Activated CD4-positive, alpha-beta T cell treated with anti-CD3 and anti-CD28 coated beads, Interleukin-2, amount 50 U/mL, for 1 hour (primary cell): Measurements from ENCODE around the gene DHRS2.
"Not testable (repeated sequence)": the region's sequence is repeated elsewhere in the genome, so short reads cannot be mapped to it uniquely, and the experiment has no call there.

ENCODE experiments used
- DNase-seq: peaks from one replicate; pipeline ENCODE4 v3.0.0-alpha.2; 2020

The DHRS2 gene, protein sequence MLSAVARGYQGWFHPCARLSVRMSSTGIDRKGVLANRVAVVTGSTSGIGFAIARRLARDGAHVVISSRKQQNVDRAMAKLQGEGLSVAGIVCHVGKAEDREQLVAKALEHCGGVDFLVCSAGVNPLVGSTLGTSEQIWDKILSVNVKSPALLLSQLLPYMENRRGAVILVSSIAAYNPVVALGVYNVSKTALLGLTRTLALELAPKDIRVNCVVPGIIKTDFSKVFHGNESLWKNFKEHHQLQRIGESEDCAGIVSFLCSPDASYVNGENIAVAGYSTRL

DNA sequence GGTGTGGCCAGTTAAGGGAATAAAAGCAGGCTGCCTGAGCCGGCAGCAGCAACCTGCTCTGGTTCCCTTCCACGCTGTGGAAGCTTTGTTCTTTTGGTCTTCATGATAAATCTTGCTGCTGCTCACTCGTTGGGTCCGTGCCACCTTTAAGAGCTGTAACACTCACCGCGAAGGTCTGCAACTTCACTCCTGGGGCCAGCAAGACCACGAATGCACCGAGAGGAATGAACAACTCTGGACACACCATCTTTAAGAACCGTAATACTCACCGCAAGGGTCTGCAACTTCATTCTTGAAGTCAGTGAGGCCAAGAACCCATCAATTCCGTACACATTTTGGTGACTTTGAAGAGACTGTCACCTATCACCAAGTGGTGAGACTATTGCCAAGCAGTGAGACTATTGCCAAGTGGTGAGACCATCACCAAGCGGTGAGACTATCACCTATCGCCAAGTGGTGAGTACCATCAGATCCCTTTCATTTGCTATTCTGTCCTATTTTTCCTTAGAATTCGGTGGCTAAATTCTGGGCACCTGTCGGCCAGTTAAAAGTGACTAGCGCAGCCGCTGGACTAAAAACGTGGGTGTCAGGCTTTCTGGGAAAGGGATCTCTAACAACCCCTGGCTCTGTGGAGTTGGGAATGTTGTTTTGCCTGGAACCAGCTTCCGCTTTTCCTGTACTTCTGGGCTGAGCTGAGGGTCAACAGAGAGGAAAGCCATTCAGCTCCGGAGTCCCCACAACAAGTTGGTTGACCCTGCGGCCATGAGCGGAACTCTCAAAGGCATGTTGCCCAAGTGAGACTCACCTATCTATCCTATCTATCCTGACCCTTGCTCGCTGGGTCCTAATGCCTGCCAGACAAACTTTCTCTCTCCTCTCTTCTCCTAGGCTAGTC lies at the start of gene DHRS2:
TSS of gene DHRS2 (plus strand) at position 48 of the 895 bp plus-strand sequence. CDS start 2,501 bp downstream, outside the sequence.
- DNase-seq, result no peak

DNA sequence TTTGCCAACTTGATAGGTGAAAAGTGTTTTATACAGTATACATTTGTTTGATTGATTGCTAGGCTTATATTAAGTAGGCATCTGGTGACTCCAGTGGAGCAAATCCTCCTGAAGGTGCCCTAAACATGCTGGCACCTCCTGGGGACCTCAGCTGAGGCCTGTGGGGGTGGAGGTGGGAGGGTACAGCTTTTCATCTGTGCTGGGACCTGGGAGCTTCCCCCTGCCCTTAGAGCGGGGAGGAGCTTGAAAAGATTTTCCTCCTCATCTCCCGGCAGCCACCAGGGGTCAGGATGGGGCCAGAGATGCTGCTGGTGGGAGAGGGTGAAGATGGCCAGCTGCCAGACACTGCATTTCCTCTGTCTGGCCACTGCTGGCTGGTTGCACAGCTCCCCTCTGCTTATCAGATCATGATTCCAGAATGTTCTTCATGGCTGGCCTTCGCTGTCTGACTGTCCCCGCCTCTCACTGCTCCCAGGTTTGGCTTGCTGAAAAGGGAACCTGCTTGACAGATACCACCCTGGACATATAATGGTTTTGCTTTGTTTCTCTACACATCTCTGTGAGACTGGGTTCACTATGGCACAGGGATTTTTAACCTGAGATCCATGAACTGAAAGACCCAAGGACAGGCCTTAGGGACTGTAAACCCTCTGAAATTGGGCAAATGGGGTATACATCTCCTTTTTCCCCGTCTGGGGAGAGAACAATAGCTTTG lies 47.1 kb upstream of the DHRS2 start:
- DNase-seq, result peak; percentile 78

DNA sequence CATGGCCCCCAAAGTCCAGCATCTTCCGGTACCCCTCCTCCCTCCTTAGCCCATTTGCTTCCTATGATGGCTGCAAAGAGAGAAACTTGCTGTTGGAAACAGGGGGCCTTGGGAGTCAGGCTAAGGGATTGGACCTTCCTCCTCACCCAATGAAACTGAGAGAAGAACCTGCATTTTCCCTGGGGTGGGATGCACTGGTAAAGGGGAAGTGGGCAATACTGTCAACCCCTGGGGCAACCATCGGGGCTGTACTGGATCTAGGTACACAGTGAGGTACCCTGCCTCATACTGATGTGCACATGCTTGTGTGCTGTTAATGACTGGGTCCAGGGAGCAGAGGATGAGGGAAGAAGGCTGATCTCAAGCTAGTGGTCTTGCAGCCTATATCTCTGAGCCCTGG lies 46.6 kb upstream of the DHRS2 start:
- no peak for DNase-seq

DNA sequence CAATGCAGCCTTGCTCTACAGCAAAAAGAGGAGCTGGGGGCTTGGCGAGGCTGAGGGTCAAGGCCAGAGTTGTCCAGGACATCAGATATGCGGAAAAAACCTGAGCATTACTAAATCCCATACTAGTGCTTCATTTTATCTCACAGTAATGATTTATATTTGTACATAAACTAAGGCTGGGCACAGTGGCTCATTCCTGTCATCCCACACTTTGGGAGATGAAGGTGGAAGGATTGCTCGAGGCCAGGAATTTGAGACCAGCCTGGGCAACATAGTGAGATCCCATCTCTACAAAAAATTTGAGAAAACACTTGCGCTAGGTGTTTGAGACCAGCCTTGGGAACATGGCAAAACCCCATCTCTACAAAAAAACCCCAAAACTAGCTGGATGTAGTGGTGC lies 46.0 kb upstream of the DHRS2 start:
- no peak for DNase-seq

DNA sequence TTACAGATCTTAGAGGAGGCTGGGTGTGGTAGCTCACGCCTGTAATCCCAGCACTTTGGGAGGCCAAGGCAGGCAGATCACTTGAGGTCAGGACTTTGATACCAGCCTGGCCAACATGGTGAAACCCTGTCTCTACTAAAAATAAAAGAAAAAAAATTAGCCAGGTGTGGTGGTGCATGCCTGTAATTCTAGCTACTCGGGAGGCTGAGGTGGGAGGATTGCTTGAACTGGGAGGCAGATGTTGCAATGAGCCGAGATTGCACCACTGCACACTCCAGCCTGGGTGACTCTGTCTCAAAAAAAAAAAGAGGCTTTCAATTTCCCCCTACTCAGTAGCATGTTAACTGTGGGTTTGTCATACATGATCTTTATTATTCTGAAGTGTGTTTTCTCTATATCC lies 42.0 kb upstream of the DHRS2 start:
- not testable (repeated sequence) for DNase-seq

DNA sequence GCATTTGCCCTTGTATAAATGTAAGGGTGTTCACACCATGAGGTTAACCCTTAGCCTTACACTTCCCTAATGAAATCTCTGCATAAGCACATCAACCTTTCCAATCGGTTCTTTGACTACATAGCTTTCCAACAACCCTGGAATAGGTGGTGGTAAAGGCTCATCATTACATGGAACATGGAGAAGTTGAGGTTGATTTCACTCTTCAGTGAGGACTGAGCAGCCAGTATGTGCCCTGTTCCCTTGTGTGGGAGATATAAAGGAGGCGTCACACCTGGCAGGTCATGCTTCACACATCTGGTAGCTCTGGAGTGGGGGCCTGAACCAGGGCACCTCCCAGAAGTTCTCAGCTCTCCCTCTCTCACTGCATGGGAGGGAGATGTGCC lies 35.8 kb upstream of the DHRS2 start:
- no peak for DNase-seq

DNA sequence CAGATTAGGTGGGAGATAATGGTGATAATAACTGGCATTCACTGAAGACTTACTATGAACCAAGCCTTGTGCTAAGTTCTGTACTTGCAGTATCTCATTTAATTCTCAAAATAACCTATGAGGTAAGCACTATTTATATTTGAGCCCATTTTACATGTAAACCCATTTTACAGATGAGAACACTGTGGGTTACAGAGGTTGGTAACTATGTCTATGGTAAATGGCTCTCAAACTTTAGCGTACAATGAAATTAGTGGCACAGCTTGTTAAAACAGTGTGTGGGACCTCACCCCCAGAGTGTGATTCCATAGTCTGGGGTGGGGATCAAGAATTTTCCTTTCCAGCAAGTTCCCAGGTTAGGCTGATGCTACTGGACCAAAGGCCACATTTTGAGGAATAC lies 35.4 kb upstream of the DHRS2 start:
- no peak for DNase-seq

DNA sequence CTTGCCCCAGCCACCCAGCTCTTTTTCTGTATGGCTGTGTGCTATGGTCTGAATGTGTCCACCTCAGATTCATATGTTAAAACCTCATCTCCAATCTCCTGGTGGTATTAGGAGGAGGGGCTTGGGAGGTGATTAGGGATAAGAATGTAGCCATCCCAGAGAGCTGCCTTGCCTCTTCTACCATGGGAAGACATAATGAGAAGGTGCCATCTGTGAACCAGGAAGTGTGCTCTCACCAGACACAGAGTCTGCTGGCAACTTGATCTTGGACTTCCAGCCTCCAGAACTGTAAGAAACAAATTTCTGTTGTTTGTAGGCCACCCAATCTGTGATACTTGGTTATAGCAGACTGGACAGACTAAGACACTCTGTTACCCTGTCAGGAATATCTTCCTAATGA lies 34.7 kb upstream of the DHRS2 start:
- DNase-seq, result no peak

DNA sequence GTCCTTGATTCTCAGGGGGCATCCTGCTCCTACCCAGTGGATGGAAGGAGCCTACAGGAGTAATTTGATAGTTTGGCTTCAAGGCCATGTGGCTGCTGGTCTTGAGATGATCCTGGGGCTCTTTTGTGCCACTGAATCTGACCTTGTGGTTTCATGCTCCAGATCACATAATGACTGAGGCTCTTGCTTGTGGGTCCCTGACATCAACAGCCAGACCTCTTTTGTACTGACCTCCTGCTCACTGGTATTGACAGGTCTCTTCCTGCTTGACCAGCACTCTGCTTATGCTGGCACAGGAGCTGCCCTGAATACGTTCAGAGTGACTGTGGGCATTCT lies 34.4 kb upstream of the DHRS2 start:
- DNase-seq, result no peak

DNA sequence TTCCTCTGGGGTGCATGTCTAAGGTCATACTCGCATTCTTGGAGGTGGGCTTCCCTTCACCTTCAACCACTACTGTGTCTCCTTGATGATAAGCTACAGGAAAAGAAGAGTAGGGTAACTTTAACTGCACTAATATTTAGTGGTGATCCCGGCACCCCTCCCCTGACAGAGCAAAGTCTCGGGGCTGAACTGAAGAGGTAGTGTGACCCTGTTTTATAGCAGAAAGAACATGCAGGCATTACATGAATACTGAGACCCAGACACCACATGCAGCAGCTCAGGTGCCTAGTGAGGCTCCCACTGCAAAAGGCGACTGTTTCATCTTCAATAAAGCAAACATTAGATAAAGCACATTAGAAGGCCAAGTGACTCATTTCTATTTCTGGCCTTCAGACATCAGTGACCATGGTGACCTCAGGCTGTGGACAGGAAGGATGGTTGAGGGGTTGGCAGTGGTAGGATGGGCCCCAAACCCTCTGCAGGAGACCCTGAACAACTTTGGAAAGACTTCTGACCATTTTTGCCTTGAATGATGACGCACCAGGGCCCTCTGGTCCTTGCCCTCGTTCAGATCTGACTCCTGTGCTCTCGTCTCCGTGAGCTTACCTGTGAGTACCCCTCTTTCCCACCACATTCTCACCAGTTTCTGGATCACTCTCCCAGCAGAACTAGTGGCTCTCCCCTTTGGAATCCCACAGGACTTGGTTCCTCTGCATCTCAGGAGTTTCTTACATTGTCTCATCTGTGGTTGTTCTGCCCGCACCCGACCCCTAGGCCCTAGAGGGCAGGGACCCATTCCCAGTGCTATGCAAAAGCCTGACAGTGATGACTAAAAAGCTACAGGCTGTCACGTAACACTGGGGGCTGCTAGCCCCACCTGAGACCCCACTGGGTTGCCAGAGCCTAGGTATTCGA lies 33.7 kb upstream of the DHRS2 start:
- DNase-seq, result no peak

DNA sequence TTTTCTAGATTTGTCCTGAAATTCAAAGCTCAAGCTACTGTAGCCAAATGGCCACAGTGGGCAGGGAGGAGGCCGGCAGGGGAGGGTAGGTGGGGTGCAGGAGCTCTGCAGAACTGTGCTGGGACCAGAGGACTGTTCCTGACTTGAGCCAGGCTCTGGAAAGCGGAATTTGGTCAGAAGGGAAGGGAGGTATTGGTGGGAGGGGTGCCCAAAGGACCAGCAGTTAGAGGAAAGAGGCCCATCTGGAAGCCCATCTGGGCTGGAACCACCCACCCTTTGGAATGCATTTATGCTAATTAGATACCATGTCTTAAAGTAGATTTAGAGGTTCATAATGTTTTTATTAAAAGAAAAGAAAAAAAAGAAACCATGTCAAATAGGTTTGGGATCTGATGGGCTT lies 33.1 kb upstream of the DHRS2 start:
- DNase-seq, result no peak

DNA sequence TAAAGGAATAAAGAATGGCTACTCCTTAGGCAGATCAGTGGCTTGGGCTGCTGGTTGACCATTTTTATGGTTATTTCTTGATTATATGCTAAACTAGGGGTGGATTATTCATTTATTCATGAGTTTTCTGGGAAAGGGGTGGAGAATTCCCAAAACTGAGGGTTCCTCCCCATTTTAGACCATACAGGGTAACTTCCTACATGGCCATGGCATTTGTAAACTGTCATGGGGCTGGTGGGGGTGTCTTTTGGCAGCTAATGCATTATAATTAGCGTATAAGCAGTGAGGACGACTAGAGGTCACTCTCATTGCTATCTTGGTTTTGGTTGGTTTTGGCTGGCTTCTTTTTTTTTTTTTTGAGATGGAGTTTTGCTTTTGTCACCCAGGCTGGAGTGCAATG lies 32.0 kb upstream of the DHRS2 start:
- DNase-seq, result no peak

DNA sequence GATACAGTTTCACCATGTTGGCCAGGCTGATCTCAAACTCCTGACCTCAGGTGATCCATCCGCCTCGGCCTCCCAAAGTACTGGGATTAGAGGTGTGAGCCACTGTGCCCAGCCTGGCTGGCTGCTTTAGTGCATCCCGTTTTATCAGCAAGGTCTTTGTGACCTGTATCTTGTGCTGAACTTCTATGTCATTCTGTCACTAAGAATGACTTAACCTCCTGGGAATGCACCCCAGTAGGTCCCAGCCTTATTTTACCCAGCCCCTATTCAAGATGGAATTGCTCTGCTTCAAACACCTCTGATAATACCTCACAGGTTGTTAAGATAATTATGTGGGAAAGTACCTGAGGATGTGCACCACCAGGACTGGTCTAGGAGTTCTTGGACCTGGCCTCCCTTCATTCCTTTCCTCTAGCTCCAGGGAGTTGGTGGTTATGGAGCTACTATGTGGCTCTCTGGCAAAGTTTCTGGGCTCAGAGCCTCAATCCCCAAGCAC lies 31.4 kb upstream of the DHRS2 start:
- no peak for DNase-seq

DNA sequence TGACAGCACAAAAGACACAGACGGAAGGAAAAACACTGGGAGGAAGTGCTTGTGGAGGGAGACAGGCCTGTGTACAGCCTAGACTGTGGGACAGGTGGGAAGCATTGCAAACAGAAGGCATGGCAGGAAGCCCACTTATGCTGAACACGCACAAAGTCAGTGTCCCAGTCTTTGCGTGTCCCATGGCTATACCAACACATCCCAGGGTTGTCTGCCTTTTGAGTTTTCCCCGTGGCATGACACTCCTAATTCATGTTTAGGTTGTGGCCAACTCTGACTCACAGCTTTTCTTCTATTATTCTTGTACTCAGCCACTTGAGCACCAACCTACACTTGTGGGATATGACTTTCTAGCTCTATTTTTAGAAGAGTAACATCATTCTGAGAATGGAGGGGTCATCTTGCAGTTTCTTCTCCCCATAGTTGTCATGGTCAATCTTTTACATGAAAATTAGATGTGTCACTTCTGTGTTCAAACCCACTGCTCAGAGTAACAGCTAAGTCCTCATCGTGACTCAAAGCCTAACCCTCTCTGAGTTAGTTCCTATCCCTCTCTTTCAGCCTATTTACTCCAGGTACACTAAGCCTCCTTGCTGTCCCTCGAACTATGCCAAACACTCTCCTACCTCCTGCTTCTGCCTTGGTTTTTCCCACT lies 30.1 kb upstream of the DHRS2 start:
- no peak for DNase-seq

DNA sequence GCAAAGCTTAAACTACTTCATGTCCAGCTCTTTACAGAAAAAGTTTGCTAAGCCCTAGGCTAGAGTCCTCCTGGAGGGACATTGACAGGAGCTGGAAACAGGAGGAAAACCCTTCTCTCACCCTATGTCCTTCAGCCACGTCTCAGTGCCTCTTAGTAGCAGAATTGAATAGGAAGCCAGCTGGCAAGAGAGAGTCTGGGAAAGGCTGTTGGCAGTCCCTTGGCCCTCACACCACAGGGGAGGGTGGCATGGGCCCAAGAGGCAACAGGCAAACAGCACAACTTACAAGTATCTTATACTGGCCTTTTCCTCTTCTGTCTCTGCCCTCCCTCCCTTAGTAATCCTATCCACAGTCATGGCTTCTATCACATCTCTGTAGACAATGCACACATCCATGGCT lies 27.7 kb upstream of the DHRS2 start:
- no peak for DNase-seq

DNA sequence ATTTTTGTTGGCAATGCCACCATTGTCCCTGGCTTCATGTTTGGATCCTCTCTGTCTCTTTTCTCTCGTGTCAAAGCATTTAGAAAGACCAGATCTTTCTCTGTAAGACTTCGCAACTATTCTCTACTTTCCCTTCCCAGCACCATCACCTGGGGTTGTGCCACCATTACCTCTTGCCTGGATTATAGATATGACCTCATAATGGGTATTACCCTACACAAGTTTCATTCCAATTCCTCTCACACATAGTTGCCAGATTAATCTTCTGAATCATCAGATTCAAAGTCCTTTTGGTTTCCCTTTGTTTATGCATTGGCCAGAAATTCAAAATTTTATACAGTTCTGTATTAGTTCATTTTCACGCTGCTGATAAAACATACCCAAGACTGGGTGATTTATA lies 27.2 kb upstream of the DHRS2 start:
- no peak for DNase-seq

DNA sequence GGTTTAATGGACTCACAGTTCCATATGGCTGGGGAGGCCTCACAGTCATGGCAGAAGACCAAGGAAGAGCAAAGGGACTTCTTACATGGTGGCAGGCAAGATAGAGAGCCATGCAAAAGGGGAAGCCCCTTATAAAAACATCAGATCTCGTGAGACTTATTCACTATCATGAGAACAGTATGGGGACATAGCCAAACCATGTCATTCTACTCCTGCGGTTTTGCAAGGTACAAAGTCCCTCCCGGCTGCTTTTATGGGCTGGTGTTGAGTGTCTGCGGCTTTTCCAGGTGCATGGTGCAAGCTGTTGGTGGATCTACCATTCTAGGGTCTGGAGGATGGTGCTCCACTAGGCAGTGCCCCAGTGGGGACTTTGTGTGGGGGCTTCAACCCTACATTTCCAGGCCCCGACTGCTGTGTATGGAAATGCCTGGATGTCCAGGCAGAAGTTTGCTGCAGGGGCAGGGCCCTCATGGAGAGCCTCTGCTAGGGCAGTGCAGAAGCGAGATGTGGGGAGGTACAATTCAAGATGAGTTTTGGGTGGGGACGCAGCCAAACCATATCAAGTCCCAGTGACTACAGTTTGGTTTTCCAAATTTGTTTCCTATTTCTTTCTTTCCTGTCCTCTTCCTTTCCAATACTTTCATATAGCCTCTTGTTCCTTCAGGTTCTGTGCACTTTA lies 26.6 kb upstream of the DHRS2 start:
- not testable (repeated sequence) for DNase-seq

DNA sequence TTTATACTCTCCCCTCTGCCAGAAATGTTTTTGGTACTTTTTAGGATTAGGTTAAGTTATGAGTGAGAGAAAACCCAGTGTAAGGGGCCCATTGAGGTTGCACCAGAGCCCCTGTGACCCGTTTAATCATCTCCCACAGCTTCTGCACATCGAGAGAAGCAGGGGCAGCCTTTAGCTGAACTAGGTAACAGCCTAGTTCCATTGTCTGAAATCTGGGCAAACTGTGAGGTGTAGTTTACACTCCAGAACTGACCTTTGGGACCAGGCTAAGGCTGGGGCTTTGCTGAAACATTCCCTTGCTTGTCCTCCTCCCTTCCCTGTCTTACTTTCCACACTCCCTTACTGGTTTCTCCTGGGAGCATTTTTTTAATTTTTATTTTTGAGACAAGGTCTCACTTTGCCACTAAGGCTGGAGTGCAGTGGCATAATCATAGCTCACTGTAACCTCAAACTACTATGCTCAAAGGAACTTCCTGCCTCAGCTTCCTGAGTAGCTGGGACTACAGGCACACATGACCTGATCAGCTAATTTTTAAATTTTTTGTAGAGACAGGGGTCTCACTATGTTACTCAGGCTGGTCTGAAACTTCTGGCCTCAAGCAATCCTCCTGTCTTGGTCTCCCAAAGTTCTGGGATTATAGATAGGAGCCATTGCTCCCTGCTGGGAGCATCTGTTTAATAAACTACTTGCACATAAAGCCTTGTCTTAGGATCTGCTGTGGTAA lies 25.9 kb upstream of the DHRS2 start:
- DNase-seq, result no peak

DNA sequence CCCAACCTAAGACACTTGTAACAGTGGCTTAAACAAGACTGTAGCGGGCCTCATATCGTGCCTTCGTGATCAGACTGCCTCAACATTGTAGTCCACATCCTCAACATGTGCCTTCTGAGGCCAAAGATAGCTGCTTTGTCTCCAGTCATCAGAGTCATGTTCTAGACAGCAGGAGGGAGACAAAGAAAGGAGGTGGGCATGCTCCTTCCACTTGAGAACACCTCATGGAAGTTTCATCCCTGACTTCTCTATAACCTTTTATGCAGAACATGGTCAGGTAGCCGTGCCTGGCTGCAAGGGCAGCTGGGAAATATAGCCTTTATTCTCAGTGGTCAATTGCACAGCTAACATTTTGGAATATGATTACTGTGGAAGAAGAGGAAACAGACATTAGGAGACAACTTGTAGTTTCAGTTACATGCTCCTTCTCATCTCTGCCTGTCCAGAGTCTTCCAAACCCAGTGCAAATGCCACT lies 25.3 kb upstream of the DHRS2 start:
- no peak for DNase-seq

DNA sequence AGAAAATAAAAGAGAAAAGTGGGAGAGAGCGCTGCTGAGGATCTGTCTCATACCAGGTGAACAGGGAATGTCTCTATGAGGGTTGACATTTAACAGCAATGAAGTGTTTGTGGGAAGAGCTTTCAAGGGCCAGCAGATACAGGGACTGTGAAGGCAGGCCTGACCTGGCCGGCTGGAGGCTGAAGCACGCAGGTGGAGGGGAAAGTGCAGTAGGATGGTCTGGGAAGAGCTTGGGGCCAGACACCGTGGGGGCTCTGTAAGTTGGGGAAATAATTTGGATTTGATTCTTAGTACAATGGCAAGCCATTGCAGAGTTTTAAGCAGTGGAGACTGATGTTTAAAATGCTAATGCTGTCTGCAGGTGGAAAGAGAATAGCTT lies 23.8 kb upstream of the DHRS2 start:
- DNase-seq, result no peak

DNA sequence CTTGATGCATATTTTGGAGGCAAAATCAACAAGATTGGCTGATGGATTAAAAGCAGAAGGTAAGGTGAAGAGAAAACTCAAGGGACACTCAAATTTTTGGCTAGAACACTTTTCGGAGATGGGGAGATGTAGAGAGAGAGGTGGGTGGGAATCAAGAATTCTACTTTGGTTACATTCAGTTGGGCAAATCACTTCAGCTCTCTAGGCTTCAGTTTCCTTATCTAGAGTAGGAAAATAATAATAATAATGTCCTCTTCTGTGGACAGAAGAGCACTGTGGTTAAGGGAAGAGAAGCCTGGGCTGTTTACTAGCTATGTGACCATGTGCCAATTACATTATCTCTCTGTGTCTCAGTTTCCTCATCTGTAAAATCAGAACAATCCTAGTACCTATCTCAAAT lies 23.4 kb upstream of the DHRS2 start:
- no peak for DNase-seq
